Measurements from ENCODE around the gene CSE1L. TPM values are rescaled to one million over a fixed set of nuclear protein-coding genes. Genes with fewer than 3 reads are reported as not detected.

The CSE1L gene
- total RNA-seq, 4 donors from 2014 or later = 35.8 to 55.6 (median 42.2) TPM

GRCh38 chr20:49110767-49111694, 64.9 kb downstream of the CSE1L start:
- Histone ChIP-seq H3K27ac (no peak overlapping the region), H3K27me3 (no peaks in the 10 kb centered on the region), H3K36me3 (peaks cover 0 to 67% of the 10 kb centered on the region in 2 donors), H3K9me3 (no peaks in the 10 kb centered on the region), H3K4me1 (no peaks in the 10 kb centered on the region), H3K4me3 (no peak overlapping the region)
- TF ChIP-seq EP300 (IDR thresholded peaks at IDR 0.05) (no peak), POLR2AphosphoS5 (IDR thresholded peaks at IDR 0.05) (no peak), CTCF (IDR thresholded peaks at IDR 0.05) (no peak), POLR2A (IDR thresholded peaks at IDR 0.05) (no peak)
- no peak for ATAC-seq
- 85 to 100% methylated on average over 1 to 6 of the region's 6 CpGs for WGBS, 2 donors (ENCODE audit: low coverage in 1 of 2)

GRCh38 chr20:49112596-49113274, 66.6 kb downstream of the CSE1L start:
- no peak overlapping the region for H3K4me3 ChIP-seq

GRCh38 chr20:49115564-49115963, 69.5 kb downstream of the CSE1L start:
- H3K27me3 ChIP-seq = no peaks in the 10 kb centered on the region
- WGBS, 2 donors (ENCODE audit: low coverage in 1 of 2) = 44 to 55% methylated on average over 2 to 6 of the region's 7 CpGs
- no peak for ATAC-seq
- TF ChIP-seq POLR2AphosphoS5 (IDR thresholded peaks at IDR 0.05) (no peak), EP300 (IDR thresholded peaks at IDR 0.05) (no peak)
- peaks cover 0 to 100% of the 10 kb centered on the region in 2 donors for H3K36me3 ChIP-seq
- no peaks in the 10 kb centered on the region for H3K4me1 ChIP-seq
- no peaks in the 10 kb centered on the region for H3K9me3 ChIP-seq
- H3K4me3 ChIP-seq = no peak overlapping the region
- no peak overlapping the region for H3K27ac ChIP-seq

More at GRCh38 chr20:49112596-49113274, 66.6 kb downstream of the CSE1L start:
- 77 to 84% methylated on average over 3 to 14 of the region's 15 CpGs for WGBS, 2 donors (ENCODE audit: low coverage in 1 of 2)
- Histone ChIP-seq H3K4me1 (no peaks in the 10 kb centered on the region), H3K36me3 (peaks cover 0 to 84% of the 10 kb centered on the region in 2 donors), H3K27ac (no peak overlapping the region), H3K27me3 (no peaks in the 10 kb centered on the region), H3K9me3 (no peaks in the 10 kb centered on the region)
- no peak for TF ChIP-seq POLR2AphosphoS5 (IDR thresholded peaks at IDR 0.05)
- no peak for TF ChIP-seq CTCF (IDR thresholded peaks at IDR 0.05)
- TF ChIP-seq EP300 (IDR thresholded peaks at IDR 0.05) = no peak
- TF ChIP-seq POLR2A (IDR thresholded peaks at IDR 0.05) = no peak
- no peak for ATAC-seq

- Histone ChIP-seq H3K4me1 (no peaks in the 10 kb centered on the region), H3K9me3 (no peaks in the 10 kb centered on the region), H3K27ac (no peak overlapping the region), H3K4me3 (no peak overlapping the region), H3K27me3 (no peaks in the 10 kb centered on the region), H3K36me3 (peaks cover 0 to 99% of the 10 kb centered on the region in 2 donors)
- WGBS, 2 donors (ENCODE audit: low coverage in 1 of 2) = 60 to 95% methylated on average over 2 to 3 of the region's 3 CpGs
- no peak for ATAC-seq
- TF ChIP-seq POLR2A (IDR thresholded peaks at IDR 0.05) (no peak), EP300 (IDR thresholded peaks at IDR 0.05) (no peak), CTCF (IDR thresholded peaks at IDR 0.05) (no peak), POLR2AphosphoS5 (IDR thresholded peaks at IDR 0.05) (no peak)
Measured at GRCh38 chr20:49118307-49118706, 72.2 kb downstream of the CSE1L start.

GRCh38 chr20:49119988-49120387, 73.9 kb downstream of the CSE1L start:
- no peak overlapping the region for H3K27ac ChIP-seq
- no peaks in the 10 kb centered on the region for H3K9me3 ChIP-seq
- H3K36me3 ChIP-seq = peaks cover 0 to 94% of the 10 kb centered on the region in 2 donors
- ATAC-seq = no peak
- TF ChIP-seq CTCF (IDR thresholded peaks at IDR 0.05) (no peak), POLR2AphosphoS5 (IDR thresholded peaks at IDR 0.05) (no peak), EP300 (IDR thresholded peaks at IDR 0.05) (no peak), POLR2A (IDR thresholded peaks at IDR 0.05) (no peak)
- no peak overlapping the region for H3K4me3 ChIP-seq
- 67 to 82% methylated on average over 1 to 6 of the region's 7 CpGs for WGBS, 2 donors (ENCODE audit: low coverage in 1 of 2)
- H3K27me3 ChIP-seq = no peaks in the 10 kb centered on the region
- no peaks in the 10 kb centered on the region for H3K4me1 ChIP-seq
